Thymus (tissue), 11 donors: Measurements from ENCODE around the gene PET117. TPM values are rescaled to one million over a fixed set of nuclear protein-coding genes. Genes with fewer than 3 reads are reported as not detected.
A peak's percentile ranks its signal among the peaks of the same experiment; 100 is the strongest.

Experiments used
- DNase-seq, 9 donors: peaks; one replicate each; pipeline ENCODE4 v3.0.0-alpha.2; 2013; ENCODE audit warnings: low spot score in 9 of 9, low read depth in 6 of 9, missing footprints in 1 of 9
- H3K27ac ChIP-seq, 2 donors: one replicate each; pipeline ENCODE4 v1.5.1; 2013; ENCODE audit warnings: control low read depth in 1 of 2, low read depth in 1 of 2, low read length in 1 of 2, mild to moderate bottlenecking in 1 of 2, moderate library complexity in 1 of 2
- H3K27me3 ChIP-seq, 2 donors: one replicate each; pipeline ENCODE4 v1.5.1; 2013; ENCODE audit warnings: low read length in 1 of 2; ENCODE audit not compliant: control insufficient read depth in 2 of 2, insufficient read depth in 1 of 2
- H3K36me3 ChIP-seq, 2 donors: one replicate each; pipeline ENCODE4 v1.5.1; 2013; ENCODE audit warnings: low read length in 1 of 2, mild to moderate bottlenecking in 1 of 2, moderate library complexity in 1 of 2; ENCODE audit not compliant: control insufficient read depth in 2 of 2, insufficient read depth in 2 of 2
- H3K4me1 ChIP-seq, 2 donors: one replicate each; pipeline ENCODE4 v1.5.1; 2013; ENCODE audit warnings: low read length in 2 of 2; ENCODE audit not compliant: control insufficient read depth in 2 of 2, insufficient read depth in 2 of 2
- H3K4me3 ChIP-seq, 2 donors: one replicate each; pipeline ENCODE4 v1.5.1; 2013; ENCODE audit warnings: low read length in 2 of 2, control low read depth in 1 of 2, mild to moderate bottlenecking in 1 of 2
- H3K9me3 ChIP-seq, 2 donors: one replicate each; pipeline ENCODE4 v1.5.1; 2013; ENCODE audit warnings: low read length in 1 of 2, mild to moderate bottlenecking in 1 of 2; ENCODE audit not compliant: control insufficient read depth in 2 of 2, insufficient read depth in 1 of 2
- WGBS: extraction: QIAGEN DNeasy Blood & Tissue Kit; methylation state at CpG from one replicate; pipeline ENCODE4 v1.1.7; 2013; 5-methylcytosine and 5-hydroxymethylcytosine counted together
- polyA plus RNA-seq: library from polyadenylated mRNA; stranded (reverse); fragments of 200-250 nt; gene quantifications from one replicate; pipeline ENCODE4 v1.2.3, GENCODE V29; 2013
- total RNA-seq: library from RNA; stranded (reverse); fragments of 120-200 nt; gene quantifications from one replicate; pipeline ENCODE4 v1.2.4, GENCODE V29; 2013
- donor health status: healthy.

Gene PET117
- total and polyA plus RNA-seq, 2 donors, result 11.4 to 11.9 TPM

- H3K4me1 ChIP-seq, result peaks cover 3 to 9% of the 10 kb centered on the region in 2 donors
- 48% methylated on average over 7 of the region's 7 CpGs for WGBS
- DNase-seq, result peak in 1 of 9 donors; percentile 29
- no peaks in the 10 kb centered on the region for H3K9me3 ChIP-seq
- H3K36me3 ChIP-seq, result peaks cover 4 to 11% of the 10 kb centered on the region in 2 donors
- H3K27ac ChIP-seq, result no peak overlapping the region
- H3K4me3 ChIP-seq, result peak overlapping the region; percentile 87 to 97
- H3K27me3 ChIP-seq, result no peaks in the 10 kb centered on the region
Observed at GRCh38 chr20:18138639-18139583, 1.2 kb downstream of the PET117 start.

- Histone ChIP-seq H3K27ac (no peak overlapping the region), H3K36me3 (peaks cover 4 to 18% of the 10 kb centered on the region in 2 donors), H3K4me1 (peaks cover 3 to 9% of the 10 kb centered on the region in 2 donors), H3K4me3 (no peak overlapping the region), H3K9me3 (no peaks in the 10 kb centered on the region), H3K27me3 (no peaks in the 10 kb centered on the region)
- 93% methylated on average over 2 of the region's 2 CpGs for WGBS
- no peak for DNase-seq
Observed at GRCh38 chr20:18139832-18140231, 2.2 kb downstream of the PET117 start.

- H3K27ac ChIP-seq, result no peak overlapping the region
Observed at GRCh38 chr20:18144541-18145099, 7.0 kb downstream of the PET117 start.

GRCh38 chr20:18154342-18154741 lies 16.7 kb downstream of the PET117 start:
- Histone ChIP-seq H3K27me3 (no peaks in the 10 kb centered on the region), H3K4me3 (no peak overlapping the region), H3K4me1 (no peaks in the 10 kb centered on the region), H3K9me3 (no peaks in the 10 kb centered on the region), H3K36me3 (peaks cover 7 to 22% of the 10 kb centered on the region in 2 donors), H3K27ac (no peak overlapping the region)
- WGBS, result 98% methylated on average over 9 of the region's 9 CpGs
- DNase-seq, result no peak

More at GRCh38 chr20:18144541-18145099, 7.0 kb downstream of the PET117 start:
- Histone ChIP-seq H3K36me3 (peaks cover 7 to 27% of the 10 kb centered on the region in 2 donors), H3K4me3 (no peak overlapping the region), H3K9me3 (no peaks in the 10 kb centered on the region), H3K4me1 (no peaks in the 10 kb centered on the region), H3K27me3 (no peaks in the 10 kb centered on the region)
- WGBS, result 100% methylated on average over 1 of the region's 1 CpG
- no peak for DNase-seq

GRCh38 chr20:18156045-18156444 lies 18.4 kb downstream of the PET117 start:
- Histone ChIP-seq H3K9me3 (no peaks in the 10 kb centered on the region), H3K4me1 (no peaks in the 10 kb centered on the region), H3K36me3 (peaks cover 7 to 21% of the 10 kb centered on the region in 2 donors), H3K27me3 (no peaks in the 10 kb centered on the region), H3K27ac (no peak overlapping the region), H3K4me3 (no peak overlapping the region)
- DNase-seq, result no peak
- 96% methylated on average over 4 of the region's 4 CpGs for whole genome bisulfite sequencing

- no peak for DNase-seq
- over 99% methylated on average over 2 of the region's 2 CpGs for WGBS
- Histone ChIP-seq H3K36me3 (peaks cover 27 to 41% of the 10 kb centered on the region in 2 donors), H3K4me3 (no peak overlapping the region), H3K27ac (no peak overlapping the region), H3K9me3 (no peaks in the 10 kb centered on the region), H3K4me1 (peaks cover 0 to 5% of the 10 kb centered on the region in 2 donors), H3K27me3 (no peaks in the 10 kb centered on the region)
Observed at GRCh38 chr20:18164356-18164755, 26.7 kb downstream of the PET117 start.

- 77% methylated on average over 3 of the region's 3 CpGs for WGBS
- peaks cover 27 to 37% of the 10 kb centered on the region in 2 donors for H3K36me3 ChIP-seq
Observed at GRCh38 chr20:18165553-18165952, 27.9 kb downstream of the PET117 start.

GRCh38 chr20:18166241-18166881 lies 28.7 kb downstream of the PET117 start:
- Histone ChIP-seq H3K4me1 (peaks cover 0 to 5% of the 10 kb centered on the region in 2 donors), H3K27ac (no peak overlapping the region), H3K27me3 (no peaks in the 10 kb centered on the region), H3K36me3 (peaks cover 28 to 37% of the 10 kb centered on the region in 2 donors), H3K4me3 (no peak overlapping the region), H3K9me3 (no peaks in the 10 kb centered on the region)
- WGBS, result 92% methylated on average over 5 of the region's 5 CpGs
- DNase-seq, result no peak

More at GRCh38 chr20:18165553-18165952, 27.9 kb downstream of the PET117 start:
- H3K4me3 ChIP-seq, result no peak overlapping the region
- H3K4me1 ChIP-seq, result peaks cover 0 to 5% of the 10 kb centered on the region in 2 donors
- DNase-seq, result no peak
- no peaks in the 10 kb centered on the region for H3K9me3 ChIP-seq
- H3K27ac ChIP-seq, result no peak overlapping the region
- no peaks in the 10 kb centered on the region for H3K27me3 ChIP-seq

- no peak for DNase-seq
- 100% methylated on average over 1 of the region's 1 CpG for WGBS
- H3K36me3 ChIP-seq, result peaks cover 25 to 31% of the 10 kb centered on the region in 2 donors
- H3K4me3 ChIP-seq, result no peak overlapping the region
- H3K4me1 ChIP-seq, result peaks cover 0 to 5% of the 10 kb centered on the region in 2 donors
- H3K27me3 ChIP-seq, result no peaks in the 10 kb centered on the region
- H3K27ac ChIP-seq, result no peak overlapping the region
- no peaks in the 10 kb centered on the region for H3K9me3 ChIP-seq
Observed at GRCh38 chr20:18166950-18167349, 29.3 kb downstream of the PET117 start.
